HFFc6 (cell line): ENCODE measurements around the gene PEF1. TPM values are rescaled to one million over a fixed set of nuclear protein-coding genes. Genes with fewer than 3 reads are reported as not detected.

ENCODE experiments used
- DNase-seq: peaks from one replicate; pipeline ENCODE4 v3.0.0-alpha.2; 2018
- H3K27ac Mint-ChIP-seq: 2 replicates; pipeline ENCODE4 v1.8.0; 2020; ENCODE audit warnings: mild to moderate bottlenecking, mixed read lengths
- H3K27me3 Mint-ChIP-seq: 2 replicates; pipeline ENCODE4 v1.8.0; 2021; ENCODE audit warnings: mild to moderate bottlenecking, moderate library complexity, mixed read lengths; ENCODE audit not compliant: insufficient read depth
- H3K36me3 Mint-ChIP-seq: 2 replicates; pipeline ENCODE4 v1.8.0; 2021; ENCODE audit warnings: low read depth, mixed read lengths
- H3K4me1 Mint-ChIP-seq: 2 replicates; pipeline ENCODE4 v1.8.0; 2020; ENCODE audit warnings: low read depth, mixed read lengths
- H3K4me3 Mint-ChIP-seq: 2 replicates; pipeline ENCODE4 v1.8.0; 2020; ENCODE audit warnings: mild to moderate bottlenecking, moderate library complexity, mixed read lengths
- H3K9me3 Mint-ChIP-seq: 2 replicates; pipeline ENCODE4 v1.8.0; 2020; ENCODE audit warnings: mild to moderate bottlenecking, mixed read lengths
- CTCF ChIP-seq: fragments of 200-600 bp; sonication (generic); IDR thresholded peaks from 2 replicates; pipeline ENCODE4 v1.5.0; 2021; ENCODE audit warnings: antibody characterized with exemption, mild to moderate bottlenecking
- total RNA-seq, 6 experiments: library from RNA; stranded (reverse); fragmentation: NEBNext Ultra II Directional; extraction: Animal tissue kit (Norgen Biotek cat#: 25700); gene quantifications; 2 replicates in 1 of 6; 3 replicates in 5 of 6; pipeline ENCODE4 v1.2.3, GENCODE V29; 2021

PEF1 gene
- total RNA-seq, 6 experiments from 2014 or later = 65.8 to 81.3 (median 69.3) TPM

GRCh38 chr1:31624731-31625514 lies 19.8 kb downstream of the PEF1 start:
- Mint-ChIP-seq H3K27me3 (no peaks in the 10 kb centered on the region), H3K4me1 (peaks cover 49% of the 10 kb centered on the region), H3K36me3 (peaks cover 22% of the 10 kb centered on the region), H3K4me3 (no peak overlapping the region), H3K27ac (no peak overlapping the region; the same call in 1 of the 2 replicates), H3K9me3 (no peaks in the 10 kb centered on the region)
- TF ChIP-seq CTCF = no peak
- no peak for DNase-seq

- Mint-ChIP-seq H3K9me3 (no peaks in the 10 kb centered on the region), H3K4me1 (peaks cover 47% of the 10 kb centered on the region), H3K27ac (no peak overlapping the region), H3K27me3 (no peaks in the 10 kb centered on the region), H3K4me3 (no peak overlapping the region), H3K36me3 (peaks cover 16% of the 10 kb centered on the region)
- no peak for DNase-seq
- no peak for TF ChIP-seq CTCF
These were observed 20.4 kb downstream of the PEF1 start for GRCh38 chr1:31624309-31624708.

GRCh38 chr1:31623365-31623764 lies 21.3 kb downstream of the PEF1 start:
- H3K36me3 Mint-ChIP-seq = peaks cover 6% of the 10 kb centered on the region; the same call in 1 of the 2 replicates
- no peak for DNase-seq
- TF ChIP-seq CTCF = no peak
- H3K9me3 Mint-ChIP-seq = no peaks in the 10 kb centered on the region
- no peak overlapping the region for H3K27ac Mint-ChIP-seq
- no peaks in the 10 kb centered on the region; the same call in 1 of the 2 replicates for H3K27me3 Mint-ChIP-seq
- peaks cover 38% of the 10 kb centered on the region for H3K4me1 Mint-ChIP-seq
- no peak overlapping the region for H3K4me3 Mint-ChIP-seq

- H3K4me3 Mint-ChIP-seq = no peak overlapping the region
- peaks cover 30% of the 10 kb centered on the region for H3K4me1 Mint-ChIP-seq
- TF ChIP-seq CTCF = no peak
- DNase-seq = no peak
- no peaks in the 10 kb centered on the region for H3K36me3 Mint-ChIP-seq
- no peak overlapping the region for H3K27ac Mint-ChIP-seq
- H3K9me3 Mint-ChIP-seq = no peaks in the 10 kb centered on the region
- peaks cover 1% of the 10 kb centered on the region for H3K27me3 Mint-ChIP-seq
These were observed 22.6 kb downstream of the PEF1 start for GRCh38 chr1:31621847-31622730.

DNA sequence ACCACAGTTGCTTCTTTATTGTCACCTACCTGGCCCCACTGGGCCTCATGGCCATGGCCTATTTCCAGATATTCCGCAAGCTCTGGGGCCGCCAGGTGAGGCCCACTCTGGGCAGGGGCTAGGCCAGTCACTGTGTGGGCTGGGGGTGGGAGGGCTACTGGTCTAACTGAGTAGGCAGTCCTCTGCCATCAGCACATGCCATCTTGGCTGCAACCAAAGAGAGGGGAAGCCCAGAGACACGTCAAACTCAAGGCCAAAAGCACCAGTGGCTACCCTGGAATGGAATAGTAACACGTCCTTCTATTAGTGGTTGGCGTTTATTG lies 23.2 kb downstream of the PEF1 start:
- H3K27me3 Mint-ChIP-seq = peaks cover 5% of the 10 kb centered on the region
- H3K9me3 Mint-ChIP-seq = no peaks in the 10 kb centered on the region
- no peaks in the 10 kb centered on the region for H3K36me3 Mint-ChIP-seq

More for the DNA sequence above, 23.2 kb downstream of the PEF1 start:
- TF ChIP-seq CTCF = no peak
- no peak overlapping the region for H3K27ac Mint-ChIP-seq
- no peak overlapping the region for H3K4me3 Mint-ChIP-seq
- peaks cover 25% of the 10 kb centered on the region for H3K4me1 Mint-ChIP-seq
- DNase-seq = no peak
